ENCODE results near the gene TMEM170B. TPM values are rescaled to one million over a fixed set of nuclear protein-coding genes. Genes with fewer than 3 reads are reported as not detected.
"Not testable (repeated sequence)": the region's sequence is repeated elsewhere in the genome, so short reads cannot be mapped to it uniquely, and the experiment has no call there.

Gene TMEM170B
- total RNA-seq, 1 donor, result 17.5 TPM

DNA sequence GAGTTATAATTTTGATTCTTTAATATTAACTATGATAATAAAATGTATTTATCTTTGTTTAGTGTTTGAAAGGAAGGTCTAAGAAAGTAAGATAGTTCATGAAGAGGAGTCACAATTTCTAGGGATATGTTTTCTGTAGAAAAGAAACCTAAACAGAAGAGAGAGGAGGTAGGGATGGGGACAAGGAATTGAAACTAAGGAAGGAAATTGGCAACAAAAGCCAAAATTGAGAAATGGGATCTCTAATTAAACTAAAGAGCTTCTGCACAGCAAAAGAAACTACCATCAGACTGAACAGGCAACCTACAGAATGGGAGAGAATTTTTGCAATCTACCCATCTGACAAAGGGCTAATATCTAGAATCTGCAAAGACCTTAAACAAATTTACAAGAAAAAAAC, 10.3 kb downstream of the TMEM170B start:
- H3K27me3 ChIP-seq (ENCODE audit: insufficient read depth, low read length); H3K4me3 ChIP-seq (ENCODE audit: low read length); H3K9me3 ChIP-seq (ENCODE audit: low read depth, low read length): not testable (repeated sequence)
- H3K4me1 ChIP-seq (ENCODE audit: insufficient read depth, low read length), result peaks cover 72% of the 10 kb centered on the region

- not testable (repeated sequence) for H3K27me3 ChIP-seq (ENCODE audit: insufficient read depth, low read length); H3K9me3 ChIP-seq (ENCODE audit: low read depth, low read length); H3K4me3 ChIP-seq (ENCODE audit: low read length)
- peaks cover 76% of the 10 kb centered on the region for H3K4me1 ChIP-seq (ENCODE audit: insufficient read depth, low read length)
These were observed 11.0 kb downstream of the TMEM170B start for GRCh38 chr6:11548578-11548977.

- Histone ChIP-seq H3K4me3 (ENCODE audit: low read length) (no peak overlapping the region), H3K9me3 (ENCODE audit: low read depth, low read length) (no peaks in the 10 kb centered on the region), H3K27me3 (ENCODE audit: insufficient read depth, low read length) (no peaks in the 10 kb centered on the region), H3K4me1 (ENCODE audit: insufficient read depth, low read length) (peaks cover 57% of the 10 kb centered on the region)
These were observed 13.5 kb downstream of the TMEM170B start for GRCh38 chr6:11551053-11551452.

GRCh38 chr6:11552442-11552841, 14.9 kb downstream of the TMEM170B start:
- no peak overlapping the region for H3K4me3 ChIP-seq (ENCODE audit: low read length)
- peaks cover 66% of the 10 kb centered on the region for H3K4me1 ChIP-seq (ENCODE audit: insufficient read depth, low read length)
- H3K9me3 ChIP-seq (ENCODE audit: low read depth, low read length), result no peaks in the 10 kb centered on the region
- no peaks in the 10 kb centered on the region for H3K27me3 ChIP-seq (ENCODE audit: insufficient read depth, low read length)

GRCh38 chr6:11553824-11554223, 16.3 kb downstream of the TMEM170B start:
- Histone ChIP-seq H3K9me3 (ENCODE audit: low read depth, low read length) (no peaks in the 10 kb centered on the region), H3K27me3 (ENCODE audit: insufficient read depth, low read length) (no peaks in the 10 kb centered on the region), H3K4me1 (ENCODE audit: insufficient read depth, low read length) (peaks cover 59% of the 10 kb centered on the region), H3K4me3 (ENCODE audit: low read length) (no peak overlapping the region)

- Histone ChIP-seq H3K27me3 (ENCODE audit: insufficient read depth, low read length) (no peaks in the 10 kb centered on the region), H3K9me3 (ENCODE audit: low read depth, low read length) (no peaks in the 10 kb centered on the region), H3K4me3 (ENCODE audit: low read length) (no peak overlapping the region), H3K4me1 (ENCODE audit: insufficient read depth, low read length) (peaks cover 42% of the 10 kb centered on the region)
These were observed 18.8 kb downstream of the TMEM170B start for GRCh38 chr6:11556309-11556708.

DNA sequence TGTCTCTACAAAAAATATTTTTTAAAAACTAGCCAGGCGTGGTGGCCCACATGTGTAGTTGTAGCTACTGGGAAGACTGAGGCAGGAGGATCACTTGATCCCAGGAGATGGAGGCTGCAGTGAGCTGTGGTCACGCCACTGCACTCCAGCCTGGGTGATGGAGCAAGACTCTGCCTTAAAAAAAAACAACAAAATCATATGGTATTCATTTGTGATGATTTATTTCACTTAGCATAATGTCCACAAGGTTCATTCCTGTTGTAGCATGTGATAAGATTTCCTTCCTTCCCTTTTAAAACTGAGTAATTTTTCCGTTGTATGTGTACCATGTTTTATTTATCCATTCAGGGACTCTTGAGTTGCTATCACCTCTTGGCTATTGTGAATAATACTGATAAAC, 26.2 kb downstream of the TMEM170B start:
- H3K4me1 ChIP-seq (ENCODE audit: insufficient read depth, low read length), result peaks cover 37% of the 10 kb centered on the region
- no peaks in the 10 kb centered on the region for H3K27me3 ChIP-seq (ENCODE audit: insufficient read depth, low read length)
- no peak overlapping the region for H3K4me3 ChIP-seq (ENCODE audit: low read length)
- H3K9me3 ChIP-seq (ENCODE audit: low read depth, low read length), result no peaks in the 10 kb centered on the region

DNA sequence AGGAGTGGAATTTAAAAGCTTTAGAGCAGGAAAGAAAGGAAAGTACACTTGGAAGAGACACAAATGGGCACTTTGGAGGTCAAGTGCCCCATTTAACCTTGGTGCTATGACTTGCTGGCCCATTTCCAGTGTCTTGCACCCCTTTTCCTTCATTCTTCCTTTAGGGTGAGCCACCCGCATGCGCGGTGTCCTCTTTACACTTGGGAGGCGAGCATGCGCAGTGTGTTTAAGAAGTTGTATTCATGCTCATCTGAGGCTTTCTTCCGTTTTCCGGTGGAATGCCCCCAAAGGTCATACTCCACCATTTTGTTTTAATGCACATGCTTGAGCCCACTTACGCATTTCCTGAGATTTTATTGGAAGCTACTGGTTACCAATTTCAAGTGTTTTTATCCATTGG, 29.1 kb downstream of the TMEM170B start:
- no peaks in the 10 kb centered on the region for H3K9me3 ChIP-seq (ENCODE audit: low read depth, low read length)
- peaks cover 28% of the 10 kb centered on the region for H3K4me1 ChIP-seq (ENCODE audit: insufficient read depth, low read length)
- H3K4me3 ChIP-seq (ENCODE audit: low read length), result no peak overlapping the region
- H3K27me3 ChIP-seq (ENCODE audit: insufficient read depth, low read length), result no peaks in the 10 kb centered on the region

- Histone ChIP-seq H3K27me3 (ENCODE audit: insufficient read depth, low read length) (no peaks in the 10 kb centered on the region), H3K4me3 (ENCODE audit: low read length) (no peak overlapping the region), H3K9me3 (ENCODE audit: low read depth, low read length) (no peaks in the 10 kb centered on the region), H3K4me1 (ENCODE audit: insufficient read depth, low read length) (peaks cover 21% of the 10 kb centered on the region)
These were observed 33.5 kb downstream of the TMEM170B start for GRCh38 chr6:11571073-11571472.

DNA sequence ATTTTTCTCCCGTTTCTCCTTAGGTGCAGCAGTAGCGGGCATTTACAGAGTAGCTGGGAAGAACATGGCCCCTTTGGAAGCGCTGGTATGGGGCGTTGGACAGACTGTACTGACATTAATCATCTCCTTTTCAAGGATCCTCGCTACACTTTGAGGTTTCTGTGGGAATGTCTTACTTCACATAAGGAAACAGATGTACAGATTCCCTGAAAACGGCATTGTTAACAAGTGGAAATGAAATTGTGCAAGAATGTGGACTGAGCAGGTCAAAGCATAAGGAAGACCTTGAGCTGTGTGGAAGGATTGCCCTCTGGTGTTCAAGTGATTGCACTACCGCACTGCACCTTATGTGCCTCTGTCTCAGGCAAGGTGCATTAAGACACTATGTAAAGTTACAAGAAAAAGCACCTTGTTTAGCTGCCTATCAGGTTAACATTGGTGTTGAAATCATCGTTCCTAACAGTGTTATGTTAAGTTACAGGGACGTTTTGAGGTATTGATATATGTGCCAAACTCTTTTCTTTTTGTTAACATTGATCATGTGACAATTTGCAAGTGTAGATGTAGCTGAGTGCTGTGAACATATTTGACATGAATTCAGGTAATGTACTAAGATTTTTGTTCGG, 38.0 kb downstream of the TMEM170B start:
- peaks cover 14% of the 10 kb centered on the region for H3K4me1 ChIP-seq (ENCODE audit: insufficient read depth, low read length)
- no peak overlapping the region for H3K4me3 ChIP-seq (ENCODE audit: low read length)
- no peaks in the 10 kb centered on the region for H3K9me3 ChIP-seq (ENCODE audit: low read depth, low read length)
- H3K27me3 ChIP-seq (ENCODE audit: insufficient read depth, low read length), result no peaks in the 10 kb centered on the region

DNA sequence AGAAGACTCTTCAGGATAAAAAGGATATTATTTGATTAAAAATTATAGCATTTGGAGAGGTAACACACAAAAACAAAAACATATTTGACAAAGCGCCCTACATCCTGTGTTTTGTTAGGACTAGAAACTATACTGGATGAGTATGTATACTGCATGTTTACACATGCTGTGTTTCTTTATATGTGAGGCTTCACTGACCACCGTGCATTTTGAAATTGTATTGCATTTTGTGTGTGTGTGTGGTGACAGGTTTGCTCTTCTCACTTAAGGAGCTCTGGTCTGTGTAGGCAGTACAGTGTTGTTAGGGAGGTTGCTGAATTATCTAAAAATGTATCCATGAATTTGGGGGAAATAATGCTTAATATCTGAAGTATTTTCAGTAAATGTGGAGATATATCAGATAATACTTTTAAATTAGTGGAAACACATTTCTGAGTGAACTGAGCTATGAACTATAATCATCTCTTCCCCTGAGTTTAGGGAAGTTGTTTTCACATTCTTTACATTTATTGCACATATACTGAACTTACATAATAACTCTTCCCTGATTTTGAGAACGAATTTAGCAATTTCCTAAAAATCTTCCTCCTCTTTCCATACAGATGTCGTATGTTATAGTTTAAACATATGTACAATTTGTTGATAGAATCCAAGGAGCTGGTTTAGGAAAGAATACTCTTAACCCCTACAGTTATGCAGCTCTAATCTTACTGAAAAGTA, 43.3 kb downstream of the TMEM170B start:
- H3K4me3 ChIP-seq (ENCODE audit: low read length), result no peak overlapping the region
- peaks cover 28% of the 10 kb centered on the region for H3K4me1 ChIP-seq (ENCODE audit: insufficient read depth, low read length)
- H3K27me3 ChIP-seq (ENCODE audit: insufficient read depth, low read length), result no peaks in the 10 kb centered on the region
- H3K9me3 ChIP-seq (ENCODE audit: low read depth, low read length), result no peaks in the 10 kb centered on the region

GRCh38 chr6:11584244-11584643, 46.7 kb downstream of the TMEM170B start:
- Histone ChIP-seq H3K4me3 (ENCODE audit: low read length) (no peak overlapping the region), H3K9me3 (ENCODE audit: low read depth, low read length) (no peaks in the 10 kb centered on the region), H3K27me3 (ENCODE audit: insufficient read depth, low read length) (no peaks in the 10 kb centered on the region), H3K4me1 (ENCODE audit: insufficient read depth, low read length) (peaks cover 28% of the 10 kb centered on the region)

DNA sequence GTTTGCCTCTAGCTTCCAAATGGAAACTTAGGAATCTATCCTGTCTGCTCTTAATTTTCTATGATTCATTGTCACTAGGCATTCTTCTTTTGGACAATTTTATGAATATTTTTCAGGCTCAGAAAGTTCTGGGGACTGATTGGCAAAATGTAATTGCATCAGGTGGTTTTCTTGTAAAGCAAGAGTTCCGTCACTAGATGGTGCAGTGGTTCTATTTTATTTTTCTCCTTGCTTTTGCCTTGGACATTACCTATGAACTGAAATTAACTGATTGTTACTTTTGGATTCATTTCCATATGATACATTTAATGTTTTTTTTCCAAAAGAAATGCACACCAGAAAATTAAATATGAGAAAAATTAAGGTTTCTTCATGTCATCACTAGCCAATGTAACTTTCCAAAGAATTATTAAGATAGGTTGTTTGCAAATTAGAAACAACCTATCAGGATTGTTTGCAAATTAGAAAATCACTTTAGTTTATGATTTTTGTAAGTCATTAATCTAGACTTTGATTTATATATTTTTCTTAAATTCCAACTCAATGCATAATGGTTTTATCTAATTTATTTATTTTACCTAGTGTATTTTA, 48.0 kb downstream of the TMEM170B start:
- Histone ChIP-seq H3K9me3 (ENCODE audit: low read depth, low read length) (no peaks in the 10 kb centered on the region), H3K27me3 (ENCODE audit: insufficient read depth, low read length) (no peaks in the 10 kb centered on the region), H3K4me1 (ENCODE audit: insufficient read depth, low read length) (peaks cover 18% of the 10 kb centered on the region), H3K4me3 (ENCODE audit: low read length) (no peak overlapping the region)

- Histone ChIP-seq H3K4me3 (ENCODE audit: low read length) (no peak overlapping the region), H3K9me3 (ENCODE audit: low read depth, low read length) (no peaks in the 10 kb centered on the region), H3K4me1 (ENCODE audit: insufficient read depth, low read length) (peaks cover 15% of the 10 kb centered on the region), H3K27me3 (ENCODE audit: insufficient read depth, low read length) (no peaks in the 10 kb centered on the region)
These were observed 48.6 kb downstream of the TMEM170B start for GRCh38 chr6:11586117-11586516.

DNA sequence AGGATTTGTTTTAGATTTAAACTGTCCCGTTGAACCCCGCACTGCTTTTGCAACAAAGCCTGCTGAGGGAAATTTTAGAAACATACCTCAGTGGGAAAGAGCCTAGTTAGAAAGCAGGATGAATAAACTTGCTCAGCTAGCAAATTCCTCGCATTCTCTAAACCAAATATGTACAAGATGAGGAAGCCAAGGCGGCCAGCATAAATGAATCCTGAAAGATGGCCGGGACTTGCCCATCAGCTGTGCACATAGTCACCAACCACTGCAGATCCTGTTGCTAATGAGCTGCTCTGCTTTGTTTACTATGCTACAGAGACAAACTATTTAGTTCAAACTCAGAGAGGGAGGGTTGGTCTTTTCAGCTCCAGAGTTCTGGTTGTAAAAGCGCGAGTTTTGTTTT, 49.0 kb downstream of the TMEM170B start:
- H3K27me3 ChIP-seq (ENCODE audit: insufficient read depth, low read length), result no peaks in the 10 kb centered on the region
- H3K9me3 ChIP-seq (ENCODE audit: low read depth, low read length), result no peaks in the 10 kb centered on the region
- peaks cover 11% of the 10 kb centered on the region for H3K4me1 ChIP-seq (ENCODE audit: insufficient read depth, low read length)
- no peak overlapping the region for H3K4me3 ChIP-seq (ENCODE audit: low read length)

- Histone ChIP-seq H3K4me3 (ENCODE audit: low read length) (no peak overlapping the region), H3K9me3 (ENCODE audit: low read depth, low read length) (no peaks in the 10 kb centered on the region), H3K4me1 (ENCODE audit: insufficient read depth, low read length) (peaks cover under 1% of the 10 kb centered on the region), H3K27me3 (ENCODE audit: insufficient read depth, low read length) (no peaks in the 10 kb centered on the region)
These were observed 51.7 kb downstream of the TMEM170B start for GRCh38 chr6:11589261-11589660.
